GM06990 (cell line): ENCODE measurements around the gene IL36A.

ENCODE experiments used
- DNase-seq: peaks from one replicate; pipeline ENCODE4 v3.0.0-alpha.2; 2011; ENCODE audit not compliant: insufficient read length; ENCODE audit errors: extremely low read depth
- H3K27me3 ChIP-seq: replicated peaks from 2 replicates; pipeline ENCODE4 v1.6.0; 2011; ENCODE audit warnings: low read length; ENCODE audit not compliant: control insufficient read depth, insufficient read depth
- H3K36me3 ChIP-seq: 2 replicates; pipeline ENCODE4 v1.5.1; 2011; ENCODE audit warnings: low read length; ENCODE audit not compliant: control insufficient read depth, insufficient read depth
- H3K4me3 ChIP-seq: replicated peaks from 2 replicates; pipeline ENCODE4 v1.5.1; 2011; ENCODE audit warnings: low read depth, mild to moderate bottlenecking, control low read depth, low read length
- CTCF ChIP-seq: IDR thresholded peaks from 2 replicates; pipeline ENCODE4 v1.5.1; 2011; ENCODE audit warnings: low read length, control low read depth, mild to moderate bottlenecking, inconsistent platforms; ENCODE audit not compliant: insufficient read depth, poor library complexity, severe bottlenecking

Gene IL36A

GRCh38 chr2:113014067-113014466, 8.8 kb downstream of the IL36A start:
- Histone ChIP-seq H3K27me3 (no peaks in the 10 kb centered on the region), H3K4me3 (no peak overlapping the region), H3K36me3 (no peaks in the 10 kb centered on the region)
- DNase-seq, result no peak
- no peak for TF ChIP-seq CTCF

GRCh38 chr2:113015042-113015441, 9.8 kb downstream of the IL36A start:
- Histone ChIP-seq H3K4me3 (no peak overlapping the region), H3K36me3 (no peaks in the 10 kb centered on the region), H3K27me3 (no peaks in the 10 kb centered on the region)
- no peak for DNase-seq
- no peak for TF ChIP-seq CTCF

- H3K4me3 ChIP-seq, result no peak overlapping the region
- no peak for DNase-seq
- TF ChIP-seq CTCF, result no peak
- H3K36me3 ChIP-seq, result no peaks in the 10 kb centered on the region
- no peaks in the 10 kb centered on the region for H3K27me3 ChIP-seq
Measured at GRCh38 chr2:113015655-113016054, 10.4 kb downstream of the IL36A start.

- no peak for TF ChIP-seq CTCF
- no peaks in the 10 kb centered on the region for H3K36me3 ChIP-seq
- H3K27me3 ChIP-seq, result no peaks in the 10 kb centered on the region
- H3K4me3 ChIP-seq, result no peak overlapping the region
- no peak for DNase-seq
Measured at GRCh38 chr2:113018509-113018908, 13.2 kb downstream of the IL36A start.

GRCh38 chr2:113021312-113021711, 16.1 kb downstream of the IL36A start:
- no peak for TF ChIP-seq CTCF
- no peaks in the 10 kb centered on the region for H3K36me3 ChIP-seq
- no peak for DNase-seq
- H3K4me3 ChIP-seq, result no peak overlapping the region
- peaks cover 2% of the 10 kb centered on the region; the same call in 1 of the 2 replicates for H3K27me3 ChIP-seq

- H3K27me3 ChIP-seq, result peaks cover 2% of the 10 kb centered on the region; the same call in 1 of the 2 replicates
- TF ChIP-seq CTCF, result no peak
- H3K36me3 ChIP-seq, result no peaks in the 10 kb centered on the region
- no peak for DNase-seq
- no peak overlapping the region for H3K4me3 ChIP-seq
Measured at GRCh38 chr2:113024764-113025163, 19.5 kb downstream of the IL36A start.
